IPS DF 19.7 (cell line): ENCODE results near the gene DNMBP.

Experiments used
- DNase-seq: peaks from one replicate; pipeline ENCODE4 v3.0.0-alpha.2; 2013; ENCODE audit warnings: low read depth, low spot score

The DNMBP gene

GRCh38 chr10:99827936-99828335 is 181.8 kb downstream of the DNMBP start:
- no peak for DNase-seq
